ENCODE results near the gene MTG1.

DNA sequence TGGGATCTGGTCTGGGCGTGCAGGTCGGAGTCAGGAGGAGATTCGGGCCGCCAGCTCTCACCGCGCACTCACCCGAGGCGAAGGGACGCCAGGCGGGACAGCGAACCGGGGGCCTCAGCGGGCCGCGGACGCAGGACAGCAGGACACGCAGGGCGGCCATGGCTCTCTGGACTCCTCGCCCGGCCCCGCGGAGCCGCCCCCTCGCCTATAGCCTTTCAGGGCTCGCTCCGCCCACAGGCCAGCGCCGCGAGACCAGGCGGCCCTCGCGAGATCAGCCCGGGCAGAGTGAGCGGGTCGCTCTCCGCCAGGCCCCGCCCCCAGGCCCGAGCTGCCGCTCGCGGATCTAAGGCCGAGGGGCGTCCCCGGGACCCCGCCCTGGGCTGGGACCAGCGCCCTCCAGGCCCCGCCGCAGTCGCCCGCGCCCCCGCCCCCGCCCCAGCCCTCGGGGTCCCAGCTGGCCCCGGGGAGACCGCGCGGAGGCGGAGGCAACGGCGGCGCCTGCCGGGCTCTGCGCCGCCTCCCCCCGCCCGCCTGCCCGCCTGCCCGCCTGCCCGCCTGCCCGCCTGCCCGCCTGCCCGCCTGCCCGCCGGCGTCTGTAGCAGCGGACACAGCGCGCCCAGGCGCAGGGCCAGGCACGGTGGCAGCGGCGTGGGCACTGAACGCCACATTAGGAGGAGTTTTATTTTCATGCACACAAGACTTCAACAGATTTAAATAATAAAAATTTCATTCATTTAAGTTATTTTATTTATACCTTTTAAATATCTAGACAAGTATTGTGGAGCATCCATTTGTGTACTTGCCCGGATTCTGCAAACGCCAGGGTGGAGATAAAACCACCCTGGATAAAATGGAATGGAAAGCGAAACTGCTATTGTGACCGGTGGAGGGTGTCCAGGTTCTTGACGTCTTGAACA is 20.5 kb upstream of the MTG1 start, which contains the start of gene ECHS1:
- TF ChIP-seq FOXM1 (IDR thresholded peaks at IDR 0.05; ENCODE audit: borderline replicate concordance) (no peak), FOXK2 (IDR thresholded peaks at IDR 0.05) (no peak), SUZ12 (IDR thresholded peaks at IDR 0.05) (no peak), SP1 (IDR thresholded peaks at IDR 0.05) (peak; percentile 43; the same call in 1 of the 2 replicates), ZNF384 (IDR thresholded peaks at IDR 0.05) (no peak), TARDBP (IDR thresholded peaks at IDR 0.05) (no peak), FOXA1 (IDR thresholded peaks at IDR 0.05) (no peak), BHLHE40 (IDR thresholded peaks at IDR 0.05; ENCODE audit: borderline replicate concordance) (no peak), ELF4 (IDR thresholded peaks at IDR 0.05) (no peak)
- TF ChIP-seq, protein P1, sequence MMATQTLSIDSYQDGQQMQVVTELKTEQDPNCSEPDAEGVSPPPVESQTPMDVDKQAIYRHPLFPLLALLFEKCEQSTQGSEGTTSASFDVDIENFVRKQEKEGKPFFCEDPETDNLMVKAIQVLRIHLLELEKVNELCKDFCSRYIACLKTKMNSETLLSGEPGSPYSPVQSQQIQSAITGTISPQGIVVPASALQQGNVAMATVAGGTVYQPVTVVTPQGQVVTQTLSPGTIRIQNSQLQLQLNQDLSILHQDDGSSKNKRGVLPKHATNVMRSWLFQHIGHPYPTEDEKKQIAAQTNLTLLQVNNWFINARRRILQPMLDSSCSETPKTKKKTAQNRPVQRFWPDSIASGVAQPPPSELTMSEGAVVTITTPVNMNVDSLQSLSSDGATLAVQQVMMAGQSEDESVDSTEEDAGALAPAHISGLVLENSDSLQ (IDR thresholded peaks at IDR 0.05) = no peak

Data from HEK293T (cell line).